DMS114 treated with DMSO at 0.1 percent for 48 hours (cell line): ENCODE data around the gene HLA-DPB1.

Experiments used
- DNase-seq: peaks from one replicate; lab custom pipeline; 2025; ENCODE audit not compliant: unreplicated experiment; lab: John Stamatoyannopoulos, UW

HLA-DPB1 gene

GRCh38 chr6:33128318-33128717 is 52.5 kb downstream of the HLA-DPB1 start:
- DNase-seq, result no peak

GRCh38 chr6:33132081-33132524 is 56.3 kb downstream of the HLA-DPB1 start:
- DNase-seq, result no peak

- no peak for DNase-seq
These were observed 60.6 kb downstream of the HLA-DPB1 start for GRCh38 chr6:33136310-33136900.
